GM18951 (cell line): ENCODE measurements around the gene MED7.

Experiments
- POLR2A ChIP-seq: IDR thresholded peaks from 4 replicates; pipeline ENCODE4 v1.6.1; 2011; ENCODE audit warnings: mild to moderate bottlenecking; ENCODE audit not compliant: insufficient read length, insufficient read depth; ENCODE audit errors: extremely low read depth
- in situ Hi-C: fragments of 300-500 bp; cut with MboI; formaldehyde crosslinking; loops from one replicate; pipeline ENCODE4 v1.12.0; 2022; ENCODE audit warnings: low sequenced_read_pairs, mixed read lengths, inconsistent platforms; ENCODE audit not compliant: unreplicated experiment

The MED7 gene

GRCh38 chr5:157155297-157155696 lies 12.6 kb upstream of the MED7 start:
- in situ Hi-C loops, result no loop called here
- no peak for TF ChIP-seq POLR2A

DNA sequence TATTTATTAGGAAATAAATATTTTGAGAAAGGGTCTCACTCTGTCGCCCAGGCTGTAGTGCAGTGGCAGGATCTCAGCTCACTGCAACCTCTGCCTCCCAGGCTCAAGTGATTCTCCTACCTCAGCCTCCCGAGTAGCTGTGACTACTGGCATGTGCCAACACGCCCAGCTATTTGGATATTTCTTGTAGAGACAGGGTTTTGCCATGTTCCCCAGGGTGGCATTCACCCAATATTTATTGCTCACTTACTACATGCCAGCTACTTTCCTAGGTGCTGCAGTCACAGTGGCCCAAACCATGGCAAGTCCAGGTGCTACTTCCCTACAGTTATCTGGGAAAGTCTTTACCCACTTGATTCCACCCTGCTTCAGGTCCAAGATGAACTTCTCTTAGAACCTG lies 8.3 kb upstream of the MED7 start:
- TF ChIP-seq POLR2A, result no peak
- in situ Hi-C loops, result no loop called here

GRCh38 chr5:157148734-157149615 lies 6.3 kb upstream of the MED7 start:
- in situ Hi-C loops, result loop anchor here (5.0 to 25.0 kb wide), 3 partner anchors 103 to 487 kb away; no protein-coding TSS in a partner anchor
- TF ChIP-seq POLR2A, result no peak

- TF ChIP-seq POLR2A, result no peak
- in situ Hi-C loops, result loop anchor here (25.0 kb wide), 1 partner anchor 481 kb away; no protein-coding TSS in a partner anchor
Observed at GRCh38 chr5:157143127-157143971, 684 bp upstream of the MED7 start.

GRCh38 chr5:157137691-157138090 lies 5.0 kb downstream of the MED7 start:
- in situ Hi-C loops, result loop anchor here (25.0 kb wide), 1 partner anchor 475 kb away; no protein-coding TSS in a partner anchor
- TF ChIP-seq POLR2A, result no peak

DNA sequence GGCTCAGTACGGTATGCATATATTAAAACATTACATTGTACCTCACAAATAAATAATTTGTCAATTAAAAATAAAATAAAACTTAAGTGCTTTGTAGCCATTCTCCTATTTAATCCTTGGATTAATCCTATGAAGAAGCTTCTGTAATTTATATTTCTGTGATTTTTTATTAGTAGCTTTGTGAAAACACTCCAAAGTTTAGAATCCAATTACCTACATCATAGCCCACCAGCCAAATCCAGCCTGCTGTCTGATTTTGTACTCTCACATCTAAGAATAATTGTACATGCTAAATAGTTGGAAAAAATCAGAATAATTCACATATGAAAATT lies 10.4 kb downstream of the MED7 start:
- no peak for TF ChIP-seq POLR2A
- in situ Hi-C loops, result loop anchor here (25.0 kb wide), 1 partner anchor 470 kb away; no protein-coding TSS in a partner anchor

DNA sequence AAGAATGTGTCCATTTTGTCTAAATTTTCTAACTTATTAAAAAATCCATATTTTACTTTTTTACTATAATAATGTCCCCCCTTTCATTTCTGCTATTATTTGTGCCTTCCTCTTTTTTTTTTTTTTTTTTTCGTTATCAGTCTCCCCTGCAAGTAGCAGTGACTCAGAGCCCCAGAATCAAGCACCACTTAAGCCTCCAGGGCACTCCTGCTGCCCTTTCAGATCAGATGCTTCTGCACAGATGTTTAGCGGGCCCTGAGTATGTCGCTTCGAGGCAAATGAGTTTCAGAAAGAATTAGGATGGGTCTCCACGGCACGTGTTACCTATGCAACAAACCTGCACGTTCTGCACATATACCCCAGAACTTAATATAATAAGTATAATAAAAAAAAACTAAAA lies 11.7 kb downstream of the MED7 start:
- in situ Hi-C loops, result loop anchor here (25.0 kb wide), 1 partner anchor 469 kb away; no protein-coding TSS in a partner anchor
- no peak for TF ChIP-seq POLR2A

GRCh38 chr5:157121709-157122108 lies 21.0 kb downstream of the MED7 start:
- in situ Hi-C loops, result loop anchor here (10.0 kb wide), 1 partner anchor 187 kb away; no protein-coding TSS in a partner anchor

DNA sequence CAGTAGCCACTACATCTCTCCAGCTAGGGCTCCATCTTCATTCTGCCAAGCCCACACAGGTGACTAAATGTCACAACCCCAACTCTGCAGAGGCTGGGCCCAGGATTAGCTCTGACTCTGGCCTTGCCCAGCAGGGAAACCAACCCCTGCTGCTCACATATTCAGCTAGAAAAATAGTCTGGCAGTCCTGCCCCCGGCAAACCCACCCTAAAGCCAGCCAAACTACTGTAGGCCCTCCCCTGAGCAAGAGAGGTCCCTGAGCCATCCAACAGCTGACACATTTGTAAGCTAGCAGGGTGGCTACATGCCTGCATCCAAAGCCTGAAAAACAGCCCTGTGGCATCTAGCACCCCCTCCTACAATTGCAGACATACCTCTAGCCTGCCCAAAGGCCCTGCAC lies 22.6 kb downstream of the MED7 start:
- no peak for TF ChIP-seq POLR2A
- in situ Hi-C loops, result loop anchor here (10.0 kb wide), 1 partner anchor 185 kb away; no protein-coding TSS in a partner anchor

More at GRCh38 chr5:157121709-157122108, 21.0 kb downstream of the MED7 start:
- TF ChIP-seq POLR2A, result no peak

- in situ Hi-C loops, result no loop called here
Observed at GRCh38 chr5:157116483-157116954, 26.1 kb downstream of the MED7 start.

DNA sequence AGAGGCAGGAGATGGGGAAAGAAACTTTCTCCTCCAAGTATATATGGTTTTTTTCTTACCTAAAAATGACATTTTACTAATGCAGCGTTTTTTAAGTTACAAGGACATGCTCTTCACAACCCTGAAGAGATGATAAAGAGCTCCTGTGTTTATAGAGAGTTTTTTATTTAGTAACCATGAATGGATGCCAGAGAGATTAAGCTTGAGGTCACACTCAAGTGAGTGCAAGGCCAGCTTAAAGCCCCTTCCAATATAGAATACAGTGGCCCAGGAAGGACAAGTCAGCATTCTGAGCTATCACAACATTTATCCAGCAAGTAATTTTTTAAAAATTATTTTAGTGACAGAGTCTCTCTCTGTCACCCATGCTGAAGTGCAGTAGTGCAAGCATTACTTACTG lies 27.2 kb downstream of the MED7 start:
- TF ChIP-seq POLR2A, result no peak
- in situ Hi-C loops, result no loop called here

More at GRCh38 chr5:157116483-157116954, 26.1 kb downstream of the MED7 start:
- TF ChIP-seq POLR2A, result no peak

- in situ Hi-C loops, result no loop called here
- TF ChIP-seq POLR2A, result no peak
Observed at GRCh38 chr5:157115012-157115411, 27.7 kb downstream of the MED7 start.

DNA sequence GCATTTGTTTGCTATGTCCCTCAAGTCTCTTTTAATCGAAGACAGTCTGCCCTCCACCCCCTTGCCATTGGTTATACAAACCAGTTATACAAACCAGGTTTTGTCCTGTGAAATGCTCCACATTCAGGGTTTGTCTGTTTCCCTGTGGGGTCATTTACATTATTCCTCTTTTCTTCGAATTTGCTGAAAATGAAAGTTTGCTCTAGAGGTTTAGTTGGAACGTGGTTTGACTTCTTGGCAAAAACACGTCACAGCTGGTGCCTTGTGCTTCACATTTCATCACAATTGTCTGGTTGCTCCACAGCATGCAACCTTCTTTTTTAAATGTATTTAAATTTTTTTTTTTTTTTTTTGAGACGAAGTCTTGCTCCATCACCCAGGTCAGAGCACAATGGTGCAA lies 29.7 kb downstream of the MED7 start:
- in situ Hi-C loops, result no loop called here
- TF ChIP-seq POLR2A, result no peak
